SU-DHL-6 (cell line): ENCODE results near the gene NFKBIL1.

Source experiments
- H2AFZ ChIP-seq: fragments of 200-600 bp; sonication (generic); 2 replicates; pipeline ENCODE4 v1.6.1; 2014; ENCODE audit warnings: low read depth, mild to moderate bottlenecking, moderate library complexity, mixed read lengths, antibody characterized with exemption, low read length; ENCODE audit not compliant: severe bottlenecking
- H3F3A ChIP-seq: fragments of 200-600 bp; shearing (Covaris generic); 2 replicates; pipeline ENCODE4 v1.6.0; 2016; ENCODE audit warnings: antibody characterized with exemption, mild to moderate bottlenecking; ENCODE audit not compliant: insufficient read depth
- H3K27ac ChIP-seq: fragments of 200-600 bp; sonication (generic); 2 replicates; pipeline ENCODE4 v1.5.1; 2016; ENCODE audit warnings: low read depth, mild to moderate bottlenecking, low read length, moderate library complexity, mixed read lengths
- H3K27me3 ChIP-seq: fragments of 200-600 bp; sonication (generic), shearing (Covaris generic); 2 replicates; pipeline ENCODE4 v1.6.0; 2014; ENCODE audit warnings: mild to moderate bottlenecking, low read length
- H3K36me3 ChIP-seq: fragments of 200-600 bp; sonication (generic); 2 replicates; pipeline ENCODE4 v1.6.1; 2014; ENCODE audit warnings: mild to moderate bottlenecking, low read length, mixed read lengths
- H3K4me2 ChIP-seq: fragments of 300-600, 200-600 bp; shearing (Covaris generic), sonication (generic); 2 replicates; pipeline ENCODE4 v1.6.0; 2014; ENCODE audit warnings: low read length, low read depth, mild to moderate bottlenecking; ENCODE audit not compliant: poor library complexity, severe bottlenecking
- H3K4me3 ChIP-seq: fragments of 200-600 bp; sonication (generic); 2 replicates; pipeline ENCODE4 v1.5.1; 2014; ENCODE audit warnings: antibody characterized with exemption, low read length, mild to moderate bottlenecking, mixed read lengths; ENCODE audit not compliant: insufficient read depth, poor library complexity, severe bottlenecking
- H3K79me2 ChIP-seq: fragments of 200-600 bp; sonication (generic); 2 replicates; pipeline ENCODE4 v1.6.1; 2014; ENCODE audit warnings: mild to moderate bottlenecking, low read length, moderate library complexity; ENCODE audit not compliant: insufficient read depth
- H3K9ac ChIP-seq: fragments of 200-600 bp; sonication (generic); 2 replicates; pipeline ENCODE4 v1.7.0; 2014; ENCODE audit warnings: mild to moderate bottlenecking, low read length
- H3K9me2 ChIP-seq: fragments of 200-600 bp; sonication (generic); replicated peaks from 2 replicates; pipeline ENCODE4 v1.6.1; 2014; ENCODE audit warnings: low read length; ENCODE audit not compliant: insufficient read depth
- H3K9me3 ChIP-seq: fragments of 200-600 bp; sonication (generic); 2 replicates; pipeline ENCODE4 v1.6.1; 2014; ENCODE audit warnings: low read length, mixed read lengths; ENCODE audit not compliant: insufficient read depth
- H4K20me1 ChIP-seq: fragments of 200-600 bp; sonication (generic); 2 replicates; pipeline ENCODE4 v1.6.1; 2014; ENCODE audit warnings: low read depth, mild to moderate bottlenecking, antibody characterized with exemption, low read length, moderate library complexity, mixed read lengths
- CTCF ChIP-seq: fragments of 200-600 bp; sonication (generic); IDR thresholded peaks from one replicate; pipeline ENCODE4 v1.5.1; 2017; ENCODE audit warnings: antibody characterized with exemption, mild to moderate bottlenecking, low read length, moderate library complexity; ENCODE audit not compliant: insufficient read depth, poor library complexity, severe bottlenecking
- EZH2phosphoT487 ChIP-seq: fragments of 200-600 bp; sonication (generic), shearing (Covaris generic); conservative IDR thresholded peaks from 2 replicates; pipeline ENCODE4 v1.6.1; 2018; ENCODE audit warnings: mild to moderate bottlenecking, antibody characterized with exemption, low read length, moderate library complexity, mixed read lengths

The NFKBIL1 gene

GRCh38 chr6:31540640-31541039 lies 6.8 kb upstream of the NFKBIL1 start:
- Histone ChIP-seq H3K27me3 (no peaks in the 10 kb centered on the region), H3K9me3 (no peaks in the 10 kb centered on the region), H3K4me3 (peak overlapping the region; percentile 66), H3K4me2 (peak overlapping the region; percentile 83), H3F3A (peaks cover 44% of the 10 kb centered on the region), H4K20me1 (peaks cover 44% of the 10 kb centered on the region), H3K9ac (peak overlapping the region; percentile 79), H3K36me3 (peaks cover 50% of the 10 kb centered on the region), H3K9me2 (no peaks in the 10 kb centered on the region), H3K79me2 (peaks cover 62% of the 10 kb centered on the region), H2AFZ (no peak overlapping the region), H3K27ac (peak overlapping the region; percentile 83)
- TF ChIP-seq EZH2phosphoT487 (no peak), CTCF (no peak)

GRCh38 chr6:31541059-31541657 lies 6.2 kb upstream of the NFKBIL1 start:
- Histone ChIP-seq H3K79me2 (peaks cover 57% of the 10 kb centered on the region), H3K9me2 (no peaks in the 10 kb centered on the region), H2AFZ (no peak overlapping the region), H3K4me2 (peak overlapping the region; percentile 83), H4K20me1 (peaks cover 38% of the 10 kb centered on the region), H3F3A (peaks cover 39% of the 10 kb centered on the region), H3K27ac (peak overlapping the region; percentile 83), H3K9ac (peak overlapping the region; percentile 79), H3K36me3 (peaks cover 45% of the 10 kb centered on the region), H3K4me3 (peak overlapping the region; percentile 66), H3K27me3 (no peaks in the 10 kb centered on the region), H3K9me3 (no peaks in the 10 kb centered on the region)
- no peak for TF ChIP-seq EZH2phosphoT487
- no peak for TF ChIP-seq CTCF

GRCh38 chr6:31541658-31542521 lies 5.5 kb upstream of the NFKBIL1 start, which contains the start of gene DDX39B:
Gene DDX39B, minus strand, starts transcription at chr6:31542003. Its CDS starts 1,471 bp downstream, at chr6:31540532.
- H4K20me1 ChIP-seq, result peaks cover 31% of the 10 kb centered on the region
- no peaks in the 10 kb centered on the region for H3K9me3 ChIP-seq
- peak within 1 kb of the TSS; percentile 42 for H2AFZ ChIP-seq
- peak within 1 kb of the TSS; percentile 83 for H3K27ac ChIP-seq
- H3K27me3 ChIP-seq, result no peaks in the 10 kb centered on the region
- peak within 1 kb of the TSS; percentile 83 for H3K4me2 ChIP-seq
- peaks cover 38% of the 10 kb centered on the region for H3K36me3 ChIP-seq
- no peaks in the 10 kb centered on the region for H3K9me2 ChIP-seq
- H3K79me2 ChIP-seq, result peaks cover 49% of the 10 kb centered on the region
- peak within 1 kb of the TSS; percentile 79 for H3K9ac ChIP-seq
- TF ChIP-seq EZH2phosphoT487 (no peak), CTCF (no peak)
- peaks cover 36% of the 10 kb centered on the region for H3F3A ChIP-seq
- peak within 1 kb of the TSS; percentile 66 for H3K4me3 ChIP-seq
